Skeletal muscle tissue (tissue), 4 donors: Measurements from ENCODE around the gene NEK9. TPM values are rescaled to one million over a fixed set of nuclear protein-coding genes. Genes with fewer than 3 reads are reported as not detected.

ENCODE experiments used
- H3K27ac ChIP-seq: one replicate; pipeline ENCODE4 v1.7.0; 2013; ENCODE audit warnings: mild to moderate bottlenecking, low read depth, low read length, inconsistent platforms
- H3K27me3 ChIP-seq, 3 donors: one replicate each; pipeline ENCODE4 v1.7.0; 2013; ENCODE audit warnings: low read length in 3 of 3; ENCODE audit not compliant: control insufficient read depth in 3 of 3, insufficient read depth in 3 of 3
- H3K36me3 ChIP-seq, 3 donors: one replicate each; pipeline ENCODE4 v1.7.0; 2013; ENCODE audit warnings: low read length in 3 of 3; ENCODE audit not compliant: control insufficient read depth in 3 of 3, insufficient read depth in 3 of 3
- H3K4me1 ChIP-seq, 3 donors: one replicate each; pipeline ENCODE4 v1.7.0; 2013; ENCODE audit warnings: low read length in 3 of 3, mild to moderate bottlenecking in 3 of 3; ENCODE audit not compliant: control insufficient read depth in 3 of 3, insufficient read depth in 3 of 3
- H3K4me3 ChIP-seq, 3 donors: one replicate each; pipeline ENCODE4 v1.7.0; 2013; ENCODE audit warnings: low read length in 3 of 3
- H3K9ac ChIP-seq, 3 donors: one replicate each; pipeline ENCODE4 v1.7.0; 2013; ENCODE audit warnings: low read length in 3 of 3, mild to moderate bottlenecking in 3 of 3, moderate library complexity in 2 of 3, low read depth in 1 of 3
- H3K9me3 ChIP-seq, 3 donors: one replicate each; pipeline ENCODE4 v1.7.0; 2013; ENCODE audit warnings: low read length in 3 of 3; ENCODE audit not compliant: control insufficient read depth in 3 of 3
- total RNA-seq: library from RNA; depleted of rRNA; stranded (reverse); fragments of >200 nt; gene quantifications from one replicate; pipeline ENCODE4 v1.2.3, GENCODE V29; 2014
- donor health status: Osteomylitis.

The NEK9 gene
- 59.0 TPM for total RNA-seq

DNA sequence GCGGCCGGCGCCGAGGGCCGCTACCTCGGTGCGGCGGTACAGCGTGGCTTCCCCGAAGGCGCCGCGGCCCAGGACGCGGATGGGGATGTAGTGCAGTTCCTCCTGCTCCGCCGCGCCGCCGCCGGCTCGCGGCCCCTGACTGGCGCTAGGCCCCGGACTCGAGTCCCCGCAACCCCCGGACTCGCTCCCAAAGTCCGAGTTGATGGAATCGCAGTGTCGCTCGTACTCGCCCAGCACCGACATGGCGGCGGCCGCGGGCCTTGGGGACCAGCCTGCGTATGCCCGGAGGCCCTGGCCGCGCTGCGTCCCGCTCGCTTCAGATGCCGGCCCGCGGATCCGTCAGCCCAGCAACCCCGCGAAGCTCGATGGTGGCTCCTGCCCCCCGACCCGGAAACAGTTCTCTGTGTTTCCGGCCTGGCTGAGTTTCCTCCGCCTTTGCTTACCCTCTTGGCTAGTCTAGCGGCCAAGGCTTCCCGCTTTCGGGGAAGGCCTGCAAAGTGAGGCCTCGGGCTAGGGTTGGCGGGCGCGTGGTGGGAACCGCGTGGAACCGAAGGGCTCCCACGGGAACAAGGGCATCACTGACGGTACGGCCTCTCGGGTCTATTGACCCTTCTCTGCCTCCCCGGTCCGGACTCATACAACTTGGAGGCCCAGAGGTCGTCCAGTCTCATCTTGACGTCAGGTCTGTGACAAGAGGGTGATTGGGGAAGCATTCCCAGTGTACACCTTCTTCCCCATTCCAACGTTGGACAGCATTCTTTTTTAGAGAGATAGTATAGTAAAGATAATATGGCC is at the start of gene NEK9:
TSS of gene NEK9 (minus strand) at position 370 of the 795 bp plus-strand sequence. CDS start at position 243, 127 bp downstream.
- Histone ChIP-seq H3K4me1 (peaks cover 18 to 27% (median 26%) of the 10 kb centered on the region in 3 donors), H3K36me3 (peaks cover 0 to 2% (median 0%) of the 10 kb centered on the region in 3 donors), H3K27ac (peak within 1 kb of the TSS; percentile 94)

DNA sequence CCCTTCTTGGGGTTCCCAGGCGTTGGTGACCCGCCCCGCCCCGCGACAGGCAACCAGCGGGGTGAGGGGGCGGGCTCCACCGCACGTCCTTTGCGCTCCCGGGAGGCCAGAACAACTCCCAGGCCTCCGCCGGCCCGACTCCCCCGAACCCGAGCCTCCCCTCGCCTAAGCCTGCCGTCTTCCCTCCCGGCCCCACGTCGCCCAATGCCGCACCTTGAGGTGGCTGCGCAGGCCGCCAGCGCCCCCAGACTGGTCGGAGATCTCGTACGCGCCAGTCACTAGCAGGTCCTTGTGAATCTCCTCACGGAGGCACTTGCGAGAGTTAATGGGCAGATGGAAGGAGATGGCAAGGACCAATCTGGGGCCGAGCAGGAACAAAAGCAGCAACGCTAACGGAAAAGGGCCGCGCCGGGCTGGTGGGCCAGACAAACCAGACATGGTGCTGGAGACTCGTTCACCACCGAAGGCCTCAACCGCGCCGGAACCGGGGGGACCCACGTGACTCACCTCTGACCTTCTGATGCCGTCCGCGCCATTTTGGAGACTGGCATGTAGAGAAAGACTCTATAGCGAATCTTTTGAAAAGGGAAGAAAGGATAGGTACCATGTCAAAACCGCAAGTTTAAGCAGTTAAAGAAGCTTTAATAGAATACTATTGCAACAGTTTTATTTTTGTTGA is 49.4 kb upstream of the NEK9 start, which contains the start of gene TMED10:
TSS of gene TMED10 (minus strand) at position 471 of the 679 bp plus-strand sequence. CDS start at position 438, 33 bp downstream.
- H3K27me3 ChIP-seq: no peaks in the 10 kb centered on the region
- peaks cover 19 to 26% (median 21%) of the 10 kb centered on the region in 3 donors for H3K4me1 ChIP-seq
- H3K36me3 ChIP-seq: no peaks in the 10 kb centered on the region
- H3K4me3 ChIP-seq: peak within 1 kb of the TSS; percentile 95 to 98 (median 96)
- H3K27ac ChIP-seq: peak within 1 kb of the TSS; percentile 96
- peak within 1 kb of the TSS; percentile 96 to 100 (median 99) for H3K9ac ChIP-seq
- H3K9me3 ChIP-seq: no peaks in the 10 kb centered on the region

More for the DNA sequence above, at the start of gene NEK9:
- Histone ChIP-seq H3K4me3 (peak within 1 kb of the TSS; percentile 82 to 96 (median 94)), H3K9ac (peak within 1 kb of the TSS; percentile 98 to 99 (median 98)), H3K9me3 (no peaks in the 10 kb centered on the region), H3K27me3 (no peaks in the 10 kb centered on the region)

DNA sequence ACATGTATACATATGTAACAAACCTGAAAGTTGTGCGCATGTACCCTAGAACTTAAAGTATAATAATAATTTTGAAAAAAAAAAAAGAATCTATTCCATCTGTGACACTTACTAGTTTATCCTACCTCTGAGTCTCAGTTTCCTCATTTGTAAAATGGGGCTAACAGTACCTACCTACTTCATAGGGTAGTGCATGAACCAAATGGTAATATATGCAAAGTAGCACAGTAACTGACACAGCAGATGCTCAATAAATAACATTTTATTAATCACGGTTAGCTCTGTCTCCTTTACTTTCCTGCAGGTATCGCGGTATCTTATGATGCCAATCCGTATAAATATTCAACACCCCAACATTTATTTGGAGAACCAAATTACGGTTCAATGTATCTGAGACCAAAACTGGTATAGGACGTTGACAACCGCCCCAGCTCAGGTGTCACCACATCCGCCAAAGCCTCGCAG is 48.9 kb upstream of the NEK9 start:
- Histone ChIP-seq H3K4me1 (peaks cover 19 to 26% (median 21%) of the 10 kb centered on the region in 3 donors), H3K27ac (peak overlapping the region; percentile 96), H3K9me3 (no peaks in the 10 kb centered on the region), H3K9ac (peak overlapping the region; percentile 96 to 100 (median 99)), H3K36me3 (no peaks in the 10 kb centered on the region), H3K4me3 (peak overlapping the region; percentile 95 to 98 (median 96)), H3K27me3 (no peaks in the 10 kb centered on the region)

DNA sequence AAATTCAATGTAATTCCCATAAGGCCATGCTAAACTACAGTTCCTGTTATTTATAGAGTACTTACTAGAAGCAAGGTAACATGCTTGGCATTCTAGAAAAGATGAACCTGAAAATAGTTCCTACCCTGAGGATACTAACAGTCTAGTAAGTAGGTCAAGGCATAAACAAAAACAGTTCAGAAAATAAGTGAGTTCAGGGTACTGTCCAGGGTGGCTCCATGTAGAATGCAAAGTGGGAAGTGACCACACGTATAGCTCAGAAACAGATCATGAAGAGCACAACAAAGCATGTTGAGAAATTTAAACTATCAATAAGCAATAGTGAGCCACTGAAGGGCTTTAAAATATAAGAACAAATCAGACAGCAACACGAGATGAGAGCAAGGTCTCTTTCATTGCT is 47.2 kb upstream of the NEK9 start:
- Histone ChIP-seq H3K27me3 (no peaks in the 10 kb centered on the region), H3K9me3 (no peaks in the 10 kb centered on the region), H3K4me1 (peaks cover 19 to 26% (median 21%) of the 10 kb centered on the region in 3 donors), H3K9ac (no peak overlapping the region), H3K36me3 (no peaks in the 10 kb centered on the region), H3K4me3 (peak overlapping the region in 1 of 3 donors; percentile 6), H3K27ac (peak overlapping the region; percentile 96)

DNA sequence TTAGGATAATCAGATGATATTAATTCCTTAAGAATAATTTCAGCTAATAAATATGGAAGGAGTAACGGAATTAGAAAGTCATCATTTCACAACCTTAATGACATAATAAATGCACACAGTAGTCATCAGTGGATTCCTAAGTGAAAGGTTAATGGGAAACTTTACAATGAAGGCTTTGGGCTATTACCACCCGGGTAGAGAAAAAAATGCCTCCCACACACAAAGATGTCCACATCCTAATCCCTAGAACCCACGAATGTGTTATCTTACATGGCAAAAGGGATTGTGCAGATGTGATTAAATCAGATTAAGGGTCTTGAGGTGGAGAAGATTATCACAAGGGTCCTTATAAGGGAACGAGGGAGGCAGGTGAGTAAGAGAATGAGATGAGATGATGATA is 43.9 kb upstream of the NEK9 start:
- no peak overlapping the region for H3K4me3 ChIP-seq
- no peaks in the 10 kb centered on the region for H3K9me3 ChIP-seq
- H3K4me1 ChIP-seq: peaks cover 24 to 35% (median 28%) of the 10 kb centered on the region in 3 donors
- no peaks in the 10 kb centered on the region for H3K27me3 ChIP-seq
- no peak overlapping the region for H3K9ac ChIP-seq
- H3K27ac ChIP-seq: no peak overlapping the region
- H3K36me3 ChIP-seq: no peaks in the 10 kb centered on the region

DNA sequence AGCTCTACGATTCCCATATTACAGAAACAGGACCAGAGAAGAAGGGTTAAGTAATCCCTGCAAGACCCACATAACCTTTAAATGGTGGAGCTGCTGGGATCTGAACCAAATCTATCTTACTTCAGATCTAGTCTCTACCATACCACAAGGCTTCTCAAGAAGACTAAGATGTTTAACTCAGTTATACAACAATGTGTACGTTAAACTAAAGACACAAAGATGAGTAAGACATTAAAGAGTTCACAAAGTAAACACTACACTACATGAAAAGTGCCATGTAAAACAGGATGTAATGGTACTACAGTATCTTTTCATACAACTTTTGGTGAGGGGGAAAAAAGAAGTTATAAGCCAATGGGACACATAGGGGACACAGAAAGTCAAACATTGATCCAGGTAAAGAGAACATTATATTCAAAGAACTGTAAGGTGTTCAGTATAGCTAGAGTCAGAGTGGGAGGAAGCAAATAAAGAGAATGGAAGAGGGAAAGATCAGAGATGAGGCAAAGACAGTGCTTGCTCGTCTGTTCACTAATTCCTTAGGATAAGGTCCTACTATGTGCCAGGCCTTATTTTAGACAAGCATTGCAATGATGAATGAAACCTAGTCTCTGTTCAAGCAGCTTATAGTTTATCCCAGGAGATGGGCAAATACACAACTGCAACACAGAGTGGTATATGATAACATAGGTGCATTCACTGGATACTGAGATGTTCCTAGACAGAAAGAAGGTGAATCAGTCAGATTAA is 41.9 kb upstream of the NEK9 start:
- Histone ChIP-seq H3K36me3 (no peaks in the 10 kb centered on the region), H3K4me1 (peaks cover 16 to 24% (median 17%) of the 10 kb centered on the region in 3 donors), H3K9me3 (no peaks in the 10 kb centered on the region), H3K27me3 (no peaks in the 10 kb centered on the region), H3K27ac (no peak overlapping the region), H3K4me3 (no peak overlapping the region), H3K9ac (no peak overlapping the region)

DNA sequence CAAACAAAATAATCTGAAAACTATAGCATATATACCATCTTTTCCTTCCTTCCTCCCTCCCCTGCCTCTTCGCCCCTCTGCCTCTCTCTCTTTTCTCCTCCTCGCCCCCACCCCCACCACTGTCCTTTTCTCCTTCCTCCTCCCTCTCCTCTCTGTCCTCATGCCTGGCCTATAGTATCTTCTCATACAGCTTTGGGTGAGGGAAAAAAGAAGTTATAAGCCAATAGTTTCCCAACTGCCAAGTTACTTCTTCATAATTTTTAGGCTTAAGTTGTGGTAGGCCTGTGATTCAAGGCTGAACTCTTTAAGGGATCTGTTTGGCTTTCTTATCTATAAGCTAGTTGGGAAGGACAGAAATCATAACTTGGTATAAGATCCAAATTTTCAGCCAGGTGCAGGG is 40.5 kb upstream of the NEK9 start:
- peaks cover 8 to 15% (median 9%) of the 10 kb centered on the region in 3 donors for H3K4me1 ChIP-seq
- H3K27ac ChIP-seq: no peak overlapping the region
- H3K27me3 ChIP-seq: no peaks in the 10 kb centered on the region
- no peaks in the 10 kb centered on the region for H3K9me3 ChIP-seq
- no peak overlapping the region for H3K9ac ChIP-seq
- H3K4me3 ChIP-seq: no peak overlapping the region
- H3K36me3 ChIP-seq: no peaks in the 10 kb centered on the region

DNA sequence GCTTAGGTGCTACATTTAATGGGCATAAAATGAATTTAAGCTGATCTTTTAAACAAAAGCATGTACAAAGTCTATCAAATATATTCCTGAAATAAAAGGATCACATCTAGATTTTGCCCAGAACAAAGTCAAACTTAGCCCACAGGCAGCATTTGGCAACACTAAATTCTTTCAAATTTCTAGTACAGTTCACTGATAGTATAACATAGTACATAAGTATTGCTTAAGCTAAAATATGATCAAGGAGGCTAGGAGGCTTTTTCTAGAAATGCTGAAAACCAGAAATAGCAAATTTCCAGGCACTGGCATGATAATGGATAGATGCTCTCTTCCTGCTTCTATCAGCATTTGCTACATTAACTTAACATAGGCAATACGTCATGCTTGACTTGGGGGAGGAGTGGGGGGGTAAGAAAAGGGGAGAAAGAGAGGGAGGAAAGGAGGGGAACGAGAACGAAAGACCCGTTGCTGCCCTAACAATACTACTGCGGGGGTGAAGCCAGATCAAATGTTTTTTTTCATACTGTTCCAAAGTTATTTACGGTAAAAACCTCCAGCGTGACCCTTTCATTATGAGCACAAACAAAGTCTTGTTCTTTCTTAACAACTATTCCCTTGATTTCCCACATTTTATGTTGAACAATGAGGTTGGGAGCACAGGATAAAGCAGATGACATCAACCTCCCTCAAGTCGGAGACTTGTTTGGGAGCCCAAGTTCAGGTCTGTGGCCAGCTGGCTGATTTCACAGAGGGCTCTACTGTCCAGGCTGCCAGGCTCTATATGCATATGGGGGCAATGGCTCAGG is 38.9 kb upstream of the NEK9 start:
- Histone ChIP-seq H3K4me1 (peaks cover 9 to 20% (median 12%) of the 10 kb centered on the region in 3 donors), H3K27me3 (no peaks in the 10 kb centered on the region), H3K27ac (peak overlapping the region; percentile 20), H3K36me3 (no peaks in the 10 kb centered on the region), H3K4me3 (no peak overlapping the region), H3K9ac (peak overlapping the region in 1 of 3 donors; percentile 60), H3K9me3 (no peaks in the 10 kb centered on the region)

DNA sequence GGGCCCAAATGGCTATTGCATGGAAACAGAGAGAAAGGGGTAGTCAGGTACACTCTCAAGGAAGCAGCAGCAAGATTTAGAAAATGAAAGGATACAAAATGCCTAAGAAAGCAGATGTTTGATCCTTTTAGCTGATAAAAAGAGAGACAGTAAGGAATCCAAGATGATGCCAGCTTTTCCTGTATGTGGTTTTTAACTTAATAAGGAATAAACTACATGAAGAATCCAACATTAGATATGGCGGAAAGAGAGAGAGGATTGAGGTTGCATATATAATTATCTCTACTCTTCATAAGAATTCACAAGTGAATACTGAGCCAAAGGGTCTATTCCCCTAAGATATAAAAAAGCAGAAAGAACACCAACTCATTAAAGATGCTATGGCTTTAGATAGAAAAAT is 38.0 kb upstream of the NEK9 start:
- H3K9me3 ChIP-seq: no peaks in the 10 kb centered on the region
- H3K9ac ChIP-seq: no peak overlapping the region
- H3K27me3 ChIP-seq: no peaks in the 10 kb centered on the region
- H3K27ac ChIP-seq: no peak overlapping the region
- H3K36me3 ChIP-seq: no peaks in the 10 kb centered on the region
- H3K4me3 ChIP-seq: no peak overlapping the region
- H3K4me1 ChIP-seq: peaks cover 16 to 24% (median 17%) of the 10 kb centered on the region in 3 donors
